ENCODE results near the gene TRIP12. TPM values are rescaled to one million over a fixed set of nuclear protein-coding genes. Genes with fewer than 3 reads are reported as not detected.

TRIP12 gene
- total and polyA plus RNA-seq, 2 of the 8 experiments (the other 6 are each of a cell fraction or from before 2014, with no cell fraction given): 23.1 to 174 TPM

DNA sequence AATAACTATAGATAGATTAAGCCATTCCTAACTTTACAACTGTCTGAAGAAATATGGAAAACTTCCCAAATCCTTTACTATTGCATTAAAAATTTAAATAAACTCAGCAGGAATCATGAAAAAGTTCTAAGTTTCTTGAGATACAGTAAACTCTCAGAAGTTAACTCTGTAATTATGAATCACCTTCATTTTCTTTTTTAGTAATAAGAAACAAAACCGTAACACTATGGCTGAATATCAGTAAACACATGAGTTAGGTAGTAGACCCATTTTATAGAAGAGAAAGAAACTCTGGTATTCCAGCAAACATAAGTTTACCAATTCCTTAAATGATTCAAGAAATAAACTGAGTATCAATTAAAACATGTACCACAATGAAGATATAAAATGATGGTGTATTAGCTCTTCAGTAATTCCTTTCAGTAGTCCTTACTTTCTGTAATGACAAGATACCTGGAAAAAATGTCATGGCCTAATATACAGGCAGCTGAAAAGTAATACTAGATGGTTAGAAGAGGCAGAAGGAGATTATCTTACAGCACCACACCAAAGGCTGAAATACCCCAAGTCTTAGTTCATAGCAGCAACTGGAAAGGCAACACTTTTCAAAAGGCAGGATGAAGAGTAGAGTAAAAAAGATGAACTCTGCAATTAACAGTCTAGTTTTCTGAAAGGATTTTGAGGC, 11.5 kb downstream of the TRIP12 start:
- Histone ChIP-seq H3K79me1 (ENCODE audit: low read depth, low read length) (no peaks in the 10 kb centered on the region; the same call in 1 of the 2 replicates), H3K4me3 (ENCODE audit: extremely low read depth in 1 of 4, insufficient read depth in 2 of 4, low read depth in 3 of 4, low read length in 4 of 4) (no peak overlapping the region), H3K36me3 (ENCODE audit: control insufficient read depth in 2 of 4, insufficient read depth in 4 of 4, low read length in 3 of 4) (peaks cover 0 to 5% (median 2%) of the 10 kb centered on the region in 4 experiments; a peak in 2 of 8 replicates), H3K18ac (ENCODE audit: extremely low read depth, low read length) (no peak overlapping the region), H2AK5ac (ENCODE audit: low read depth, low read length) (no peak overlapping the region), H3K56ac (replicated peaks; ENCODE audit: insufficient read length, low read depth, low read length) (no peak overlapping the region), H3K23ac (ENCODE audit: insufficient read length) (no peak overlapping the region), H4K8ac (ENCODE audit: extremely low read depth, insufficient read depth, low read length) (no peak overlapping the region), H2BK5ac (ENCODE audit: low read depth, low read length) (no peak overlapping the region), H3K4me1 (replicated peaks in 1 of 4; ENCODE audit: control insufficient read depth in 3 of 4, insufficient read depth in 4 of 4, low read length in 3 of 4) (peaks cover 0 to 3% (median 1%) of the 10 kb centered on the region in 4 experiments; a peak in 2 of 7 replicates), H3K23me2 (ENCODE audit: low read depth, low read length) (no peaks in the 10 kb centered on the region), H3K9me3 (ENCODE audit: insufficient read depth in 2 of 2, low read depth in 1 of 2, low read length in 1 of 2) (no peaks in the 10 kb centered on the region), H3K4ac (replicated peaks; ENCODE audit: insufficient read length, low read depth, low read length) (no peak overlapping the region), H2BK12ac (ENCODE audit: low read depth, low read length) (no peak overlapping the region), H2BK20ac (ENCODE audit: low read length) (no peak overlapping the region), H2BK15ac (ENCODE audit: low read length) (no peak overlapping the region), H3K27me3 (replicated peaks in 1 of 4; ENCODE audit: control insufficient read depth in 3 of 4, extremely low read depth in 1 of 4, insufficient read depth in 3 of 4, low read length in 3 of 4) (no peaks in the 10 kb centered on the region), H4K91ac (replicated peaks; ENCODE audit: insufficient read length, low read length) (no peak overlapping the region), H2BK120ac (replicated peaks; ENCODE audit: low read depth, low read length) (no peak overlapping the region), H3K9ac (replicated peaks in 1 of 4; ENCODE audit: extremely low read depth in 1 of 4, low read depth in 3 of 4, low read length in 3 of 4) (no peak overlapping the region), H3K14ac (ENCODE audit: insufficient read length) (no peak overlapping the region), H4K20me1 (replicated peaks in 1 of 2; ENCODE audit: control insufficient read depth in 1 of 2, insufficient read depth in 2 of 2, low read length in 2 of 2) (peaks cover 5 to 6% of the 10 kb centered on the region in 2 experiments), H3K4me2 (ENCODE audit: insufficient read depth in 1 of 2, low read depth in 2 of 2, low read length in 2 of 2) (no peak overlapping the region), H3K79me2 (ENCODE audit: control insufficient read depth in 1 of 2, insufficient read depth in 2 of 2, low read length in 2 of 2) (peaks cover 8 to 97% of the 10 kb centered on the region in 2 experiments; a peak in 3 of 4 replicates), H2AFZ (ENCODE audit: low read length) (no peak overlapping the region), H4K5ac (ENCODE audit: insufficient read length, low read depth, low read length) (no peak overlapping the region), H3K27ac (ENCODE audit: low read depth, low read length) (no peak overlapping the region)
- DNase-seq (ENCODE audit: low read depth in 1 of 2, low spot score in 2 of 2) (no peak), FAIRE-seq (no peak)
- 88% methylated on average over 1 of the region's 1 CpG; no CpG with 5 or more reads in 1 of the 2 experiments for whole genome bisulfite sequencing, 2 experiments (ENCODE audit: extremely low coverage in 1 of 2, insufficient coverage in 1 of 2, insufficient read length in 1 of 2, insufficient replicate concordance in 2 of 2, low coverage in 1 of 2, low lambda C conversion rate in 2 of 2, missing lambda C conversion rate in 1 of 2)
- ChIA-PET POLR2A (ENCODE audit: partially characterized antibody) (interaction anchor here (0.8 to 1.1 kb wide), 3 partner anchors 10 to 57 kb away, joined by 3 read pairs; partner anchors contain the start of genes FBXO36 and TRIP12), CTCF (ENCODE audit: partially characterized antibody) (interaction anchor here (0.6 to 2.1 kb wide), 20 partner anchors 9 to 868 kb away, joined by 3 to 16 read pairs (median 4); no protein-coding TSS in a partner anchor)
- TF ChIP-seq CTBP2 (IDR thresholded peaks at IDR 0.05; ENCODE audit: borderline replicate concordance, insufficient read depth, insufficient read length, low read length): no peak
- TF ChIP-seq CHD1 (IDR thresholded peaks at IDR 0.05; ENCODE audit: low read depth, low read length): no peak
- no peak for TF ChIP-seq BACH1 (IDR thresholded peaks at IDR 0.05; ENCODE audit: low read length)
- TF ChIP-seq GTF2F1 (IDR thresholded peaks at IDR 0.05; ENCODE audit: borderline replicate concordance, low read depth, low read length): no peak
- no peak for TF ChIP-seq SIN3A (conservative IDR thresholded peaks at IDR 0.05 in 1 of 2, IDR thresholded peaks at IDR 0.05 in 1 of 2; ENCODE audit: low read depth in 1 of 2, low read length in 2 of 2)
- TF ChIP-seq YY1 (IDR thresholded peaks at IDR 0.05; ENCODE audit: low read depth, low read length): no peak
- TF ChIP-seq RBBP5 (IDR thresholded peaks at IDR 0.05; ENCODE audit: borderline replicate concordance, low read depth, low read length): no peak
- TF ChIP-seq, protein P1, sequence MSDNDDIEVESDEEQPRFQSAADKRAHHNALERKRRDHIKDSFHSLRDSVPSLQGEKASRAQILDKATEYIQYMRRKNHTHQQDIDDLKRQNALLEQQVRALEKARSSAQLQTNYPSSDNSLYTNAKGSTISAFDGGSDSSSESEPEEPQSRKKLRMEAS (IDR thresholded peaks at IDR 0.05): no peak
- no peak for TF ChIP-seq SRF (IDR thresholded peaks at IDR 0.05; ENCODE audit: low read depth, low read length)
- no peak for TF ChIP-seq POLR2AphosphoS5 (IDR thresholded peaks at IDR 0.05; ENCODE audit: low read depth, low read length)
- no peak for TF ChIP-seq BRCA1 (IDR thresholded peaks at IDR 0.05; ENCODE audit: low read depth, low read length)
- TF ChIP-seq SP2 (IDR thresholded peaks at IDR 0.05; ENCODE audit: low read length): no peak
